ENCODE measurements around the gene PDE5A.

DNA sequence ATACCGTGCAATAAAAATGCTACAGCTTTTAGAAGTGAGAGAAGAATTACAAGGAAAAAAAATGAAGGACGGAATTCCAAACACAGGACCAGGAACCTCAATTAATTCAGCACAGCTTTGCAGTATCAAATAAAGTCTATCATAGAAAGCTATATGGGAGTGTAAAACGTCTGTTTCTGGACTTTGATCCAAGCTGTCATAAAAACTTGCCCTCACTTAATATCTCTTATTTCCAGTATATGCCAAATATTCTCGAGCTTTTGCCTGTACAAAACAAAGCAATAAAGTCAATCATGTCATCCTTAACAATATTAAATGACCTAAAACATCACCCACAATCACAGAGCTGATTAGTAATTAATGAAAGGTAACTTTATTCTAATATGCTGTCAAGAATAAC, 4.2 kb downstream of the PDE5A start:
- TF ChIP-seq POLR2A (IDR thresholded peaks at IDR 0.05; ENCODE audit: low read depth, low read length): no peak
- TF ChIP-seq, protein P1, sequence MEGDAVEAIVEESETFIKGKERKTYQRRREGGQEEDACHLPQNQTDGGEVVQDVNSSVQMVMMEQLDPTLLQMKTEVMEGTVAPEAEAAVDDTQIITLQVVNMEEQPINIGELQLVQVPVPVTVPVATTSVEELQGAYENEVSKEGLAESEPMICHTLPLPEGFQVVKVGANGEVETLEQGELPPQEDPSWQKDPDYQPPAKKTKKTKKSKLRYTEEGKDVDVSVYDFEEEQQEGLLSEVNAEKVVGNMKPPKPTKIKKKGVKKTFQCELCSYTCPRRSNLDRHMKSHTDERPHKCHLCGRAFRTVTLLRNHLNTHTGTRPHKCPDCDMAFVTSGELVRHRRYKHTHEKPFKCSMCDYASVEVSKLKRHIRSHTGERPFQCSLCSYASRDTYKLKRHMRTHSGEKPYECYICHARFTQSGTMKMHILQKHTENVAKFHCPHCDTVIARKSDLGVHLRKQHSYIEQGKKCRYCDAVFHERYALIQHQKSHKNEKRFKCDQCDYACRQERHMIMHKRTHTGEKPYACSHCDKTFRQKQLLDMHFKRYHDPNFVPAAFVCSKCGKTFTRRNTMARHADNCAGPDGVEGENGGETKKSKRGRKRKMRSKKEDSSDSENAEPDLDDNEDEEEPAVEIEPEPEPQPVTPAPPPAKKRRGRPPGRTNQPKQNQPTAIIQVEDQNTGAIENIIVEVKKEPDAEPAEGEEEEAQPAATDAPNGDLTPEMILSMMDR (IDR thresholded peaks at IDR 0.05 in 2 of 3, conservative IDR thresholded peaks at IDR 0.05 in 1 of 3; ENCODE audit: control insufficient read depth in 2 of 3, extremely low read depth in 1 of 3, insufficient read depth in 1 of 3, low read depth in 3 of 3, low read length in 3 of 3): no peak
- TF ChIP-seq ZZZ3 (IDR thresholded peaks at IDR 0.05; ENCODE audit: control insufficient read depth, insufficient read length, low read depth): no peak
- TF ChIP-seq EP300 (IDR thresholded peaks at IDR 0.05; ENCODE audit: borderline replicate concordance in 1 of 2, control insufficient read depth in 1 of 2, low read depth in 2 of 2, low read length in 2 of 2): no peak
- TF ChIP-seq ZNF24 (IDR thresholded peaks at IDR 0.05): no peak
- no peak for TF ChIP-seq POLR2AphosphoS2 (IDR thresholded peaks at IDR 0.05; ENCODE audit: low read depth, low read length)
- no peak for TF ChIP-seq GABPA (IDR thresholded peaks at IDR 0.05; ENCODE audit: low read depth)
- no peak for TF ChIP-seq KDM1A (IDR thresholded peaks at IDR 0.05; ENCODE audit: borderline replicate concordance)
- TF ChIP-seq, protein P2, sequence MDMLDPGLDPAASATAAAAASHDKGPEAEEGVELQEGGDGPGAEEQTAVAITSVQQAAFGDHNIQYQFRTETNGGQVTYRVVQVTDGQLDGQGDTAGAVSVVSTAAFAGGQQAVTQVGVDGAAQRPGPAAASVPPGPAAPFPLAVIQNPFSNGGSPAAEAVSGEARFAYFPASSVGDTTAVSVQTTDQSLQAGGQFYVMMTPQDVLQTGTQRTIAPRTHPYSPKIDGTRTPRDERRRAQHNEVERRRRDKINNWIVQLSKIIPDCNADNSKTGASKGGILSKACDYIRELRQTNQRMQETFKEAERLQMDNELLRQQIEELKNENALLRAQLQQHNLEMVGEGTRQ (IDR thresholded peaks at IDR 0.05; ENCODE audit: borderline replicate concordance, low read depth, low read length): no peak

Data from GM12878 (cell line).